AG09319 (cell line): Measurements from ENCODE around the gene G0S2.
"Not testable (repeated sequence)": the region's sequence is repeated elsewhere in the genome, so short reads cannot be mapped to it uniquely, and the experiment has no call there.

ENCODE experiments used
- DNase-seq: peaks from one replicate; pipeline ENCODE4 v3.0.0-alpha.2; 2010; ENCODE audit warnings: low read depth; ENCODE audit errors: extremely low read depth
- CTCF ChIP-seq: IDR thresholded peaks from 2 replicates; pipeline ENCODE4 v1.5.1; 2011; ENCODE audit warnings: low read depth, mild to moderate bottlenecking, inconsistent platforms, low read length, moderate library complexity

The G0S2 gene

GRCh38 chr1:209696673-209697072, 21.5 kb downstream of the G0S2 start:
- TF ChIP-seq CTCF, result no peak
- no peak for DNase-seq

GRCh38 chr1:209697126-209697525, 21.9 kb downstream of the G0S2 start:
- DNase-seq, result no peak
- TF ChIP-seq CTCF, result no peak

GRCh38 chr1:209700686-209701085, 25.5 kb downstream of the G0S2 start:
- not testable (repeated sequence) for DNase-seq

- no peak for DNase-seq
- no peak for TF ChIP-seq CTCF
Observed at GRCh38 chr1:209702832-209703231, 27.6 kb downstream of the G0S2 start.

GRCh38 chr1:209703834-209704504, 28.8 kb downstream of the G0S2 start:
- TF ChIP-seq CTCF, result no peak
- no peak for DNase-seq

GRCh38 chr1:209704584-209704983, 29.4 kb downstream of the G0S2 start, which contains the start of gene HSD11B1:
Gene HSD11B1 (plus strand): TSS chr1:209704846. CDS start chr1:209704943, 97 bp downstream.
- DNase-seq, result peak; percentile 87
- no peak for TF ChIP-seq CTCF

GRCh38 chr1:209705033-209705598, 29.9 kb downstream of the G0S2 start:
- DNase-seq, result no peak
- no peak for TF ChIP-seq CTCF

GRCh38 chr1:209706622-209707021, 31.4 kb downstream of the G0S2 start:
- no peak for TF ChIP-seq CTCF
- DNase-seq, result no peak
